Parathyroid adenoma (tissue), 2 donors: ENCODE data around the gene RBFOX1.

Source experiments
- H2AFZ ChIP-seq: fragments of 300-600 bp; sonication (generic); one replicate; pipeline ENCODE4 v1.7.0; 2017; ENCODE audit warnings: antibody characterized with exemption, mild to moderate bottlenecking
- H3K27ac ChIP-seq: fragments of 300-600 bp; sonication (generic); one replicate; pipeline ENCODE4 v1.7.0; 2017
- H3K27me3 ChIP-seq: fragments of 300-600 bp; sonication (generic); one replicate; pipeline ENCODE4 v1.7.0; 2017; ENCODE audit warnings: low read length; ENCODE audit not compliant: control insufficient read depth, insufficient read depth
- H3K36me3 ChIP-seq: fragments of 300-600 bp; sonication (generic); one replicate; pipeline ENCODE4 v1.7.0; 2017; ENCODE audit warnings: low read length; ENCODE audit not compliant: control insufficient read depth, insufficient read depth
- H3K4me1 ChIP-seq: fragments of 300-600 bp; sonication (generic); one replicate; pipeline ENCODE4 v1.7.0; 2017; ENCODE audit warnings: control low read depth
- H3K4me2 ChIP-seq: fragments of 300-600 bp; sonication (generic); one replicate; pipeline ENCODE4 v1.7.0; 2017; ENCODE audit warnings: low read length
- H3K4me3 ChIP-seq: fragments of 300-600 bp; sonication (generic); one replicate; pipeline ENCODE4 v1.7.0; 2017; ENCODE audit warnings: low read depth, low read length
- H3K79me2 ChIP-seq: fragments of 300-600 bp; sonication (generic); one replicate; pipeline ENCODE4 v1.7.0; 2017; ENCODE audit warnings: control low read depth
- H3K9ac ChIP-seq: fragments of 300-600 bp; sonication (generic); one replicate; pipeline ENCODE4 v1.7.0; 2017; ENCODE audit warnings: mild to moderate bottlenecking
- H3K9me3 ChIP-seq: fragments of 300-600 bp; sonication (generic); one replicate; pipeline ENCODE4 v1.7.0; 2017; ENCODE audit warnings: low read length; ENCODE audit not compliant: control insufficient read depth
- TF ChIP-seq, protein P1 (sequence below): fragments of 300-600 bp; sonication (generic); IDR thresholded peaks from one replicate; pipeline ENCODE4 v1.7.0; 2017; ENCODE audit warnings: antibody characterized with exemption, mild to moderate bottlenecking
- donor health status: primary hyperparathyroidism.

The RBFOX1 gene

DNA sequence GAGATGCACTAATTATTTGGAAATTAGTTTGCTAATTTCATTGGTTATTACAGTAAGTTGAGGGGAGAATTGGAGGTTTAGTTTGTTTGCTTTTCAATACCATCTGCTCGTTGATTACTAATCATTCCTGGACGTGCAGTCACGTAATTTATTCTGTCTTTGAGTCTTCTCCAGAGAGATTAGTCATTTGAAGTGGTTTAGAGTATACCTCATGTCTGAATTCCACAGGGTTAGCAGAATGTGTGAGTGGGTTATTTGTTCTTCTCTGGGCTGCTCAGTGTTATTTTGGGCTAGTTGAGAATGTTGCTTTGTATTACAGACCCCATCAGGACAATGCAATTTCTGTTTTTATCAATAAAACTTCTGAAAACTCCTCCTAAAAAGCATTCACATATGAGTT, 265.0 kb downstream of the RBFOX1 start:
- H3K9me3 ChIP-seq = no peaks in the 10 kb centered on the region
- TF ChIP-seq, protein P1, sequence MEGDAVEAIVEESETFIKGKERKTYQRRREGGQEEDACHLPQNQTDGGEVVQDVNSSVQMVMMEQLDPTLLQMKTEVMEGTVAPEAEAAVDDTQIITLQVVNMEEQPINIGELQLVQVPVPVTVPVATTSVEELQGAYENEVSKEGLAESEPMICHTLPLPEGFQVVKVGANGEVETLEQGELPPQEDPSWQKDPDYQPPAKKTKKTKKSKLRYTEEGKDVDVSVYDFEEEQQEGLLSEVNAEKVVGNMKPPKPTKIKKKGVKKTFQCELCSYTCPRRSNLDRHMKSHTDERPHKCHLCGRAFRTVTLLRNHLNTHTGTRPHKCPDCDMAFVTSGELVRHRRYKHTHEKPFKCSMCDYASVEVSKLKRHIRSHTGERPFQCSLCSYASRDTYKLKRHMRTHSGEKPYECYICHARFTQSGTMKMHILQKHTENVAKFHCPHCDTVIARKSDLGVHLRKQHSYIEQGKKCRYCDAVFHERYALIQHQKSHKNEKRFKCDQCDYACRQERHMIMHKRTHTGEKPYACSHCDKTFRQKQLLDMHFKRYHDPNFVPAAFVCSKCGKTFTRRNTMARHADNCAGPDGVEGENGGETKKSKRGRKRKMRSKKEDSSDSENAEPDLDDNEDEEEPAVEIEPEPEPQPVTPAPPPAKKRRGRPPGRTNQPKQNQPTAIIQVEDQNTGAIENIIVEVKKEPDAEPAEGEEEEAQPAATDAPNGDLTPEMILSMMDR = no peak
- H3K4me2 ChIP-seq = no peak overlapping the region
- no peaks in the 10 kb centered on the region for H3K36me3 ChIP-seq
- no peak overlapping the region for H3K9ac ChIP-seq
- H3K4me1 ChIP-seq = no peaks in the 10 kb centered on the region
- H3K27me3 ChIP-seq = no peaks in the 10 kb centered on the region
- H3K79me2 ChIP-seq = no peaks in the 10 kb centered on the region
- no peak overlapping the region for H2AFZ ChIP-seq
- H3K27ac ChIP-seq = no peak overlapping the region
- no peak overlapping the region for H3K4me3 ChIP-seq

DNA sequence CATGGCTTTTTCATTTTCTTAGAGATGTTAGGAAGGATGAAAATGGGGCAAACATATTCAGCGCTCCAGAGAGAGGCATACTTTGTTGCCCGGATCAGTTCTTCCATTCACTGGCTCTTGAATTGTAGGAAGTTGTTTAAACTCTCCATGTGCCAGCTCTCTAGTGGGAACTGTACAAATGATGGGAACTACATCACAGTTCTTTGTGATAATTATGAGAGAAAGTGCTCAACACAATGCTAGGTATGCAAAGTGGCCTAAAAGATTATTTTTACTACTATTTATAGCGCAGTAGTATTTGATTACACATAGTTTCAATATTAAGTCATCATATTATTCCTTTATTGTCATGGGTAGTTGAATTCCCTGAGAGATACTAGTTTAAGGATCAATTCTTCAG, 268.5 kb downstream of the RBFOX1 start:
- Histone ChIP-seq H3K4me2 (no peak overlapping the region), H3K27me3 (no peaks in the 10 kb centered on the region), H3K9ac (no peak overlapping the region), H3K9me3 (no peaks in the 10 kb centered on the region), H2AFZ (no peak overlapping the region), H3K27ac (no peak overlapping the region), H3K79me2 (no peaks in the 10 kb centered on the region), H3K4me3 (no peak overlapping the region), H3K36me3 (no peaks in the 10 kb centered on the region), H3K4me1 (no peaks in the 10 kb centered on the region)
- TF ChIP-seq, protein P1 = no peak

DNA sequence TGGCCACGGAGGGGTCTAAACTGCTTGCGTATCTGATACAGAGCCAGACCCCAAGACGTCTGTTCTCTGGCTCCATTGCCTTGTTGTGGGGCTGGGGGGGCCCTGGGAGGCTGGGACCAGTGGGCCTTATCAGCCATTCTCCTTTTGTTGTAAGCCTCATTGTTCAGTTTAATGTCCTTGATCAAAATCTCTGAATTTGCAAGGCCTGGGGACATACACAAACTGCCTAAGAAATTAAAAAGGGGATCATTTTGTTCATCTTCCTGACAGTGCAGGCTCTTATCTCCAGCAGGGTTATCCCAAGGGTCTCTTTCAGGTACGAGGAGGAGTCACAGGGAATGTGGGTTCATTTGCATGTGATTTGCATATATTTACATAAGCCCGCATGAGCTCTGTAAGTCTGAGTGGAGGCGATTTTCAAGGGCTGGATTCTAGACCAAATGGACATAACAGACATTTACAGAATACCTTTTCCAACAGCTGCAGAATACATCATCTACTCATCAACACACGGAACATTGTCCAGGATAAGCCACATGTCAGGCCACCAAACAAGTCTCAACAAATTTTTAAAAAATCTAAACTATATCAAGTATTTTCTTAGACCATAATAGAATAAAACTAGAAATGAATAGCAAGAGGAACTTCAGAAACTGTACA, 269.8 kb downstream of the RBFOX1 start:
- Histone ChIP-seq H3K27me3 (no peaks in the 10 kb centered on the region), H3K4me3 (no peak overlapping the region), H3K4me2 (no peak overlapping the region), H3K36me3 (no peaks in the 10 kb centered on the region), H3K9me3 (no peaks in the 10 kb centered on the region), H2AFZ (no peak overlapping the region), H3K9ac (no peak overlapping the region), H3K27ac (no peak overlapping the region), H3K4me1 (no peaks in the 10 kb centered on the region), H3K79me2 (no peaks in the 10 kb centered on the region)
- TF ChIP-seq, protein P1 = no peak

DNA sequence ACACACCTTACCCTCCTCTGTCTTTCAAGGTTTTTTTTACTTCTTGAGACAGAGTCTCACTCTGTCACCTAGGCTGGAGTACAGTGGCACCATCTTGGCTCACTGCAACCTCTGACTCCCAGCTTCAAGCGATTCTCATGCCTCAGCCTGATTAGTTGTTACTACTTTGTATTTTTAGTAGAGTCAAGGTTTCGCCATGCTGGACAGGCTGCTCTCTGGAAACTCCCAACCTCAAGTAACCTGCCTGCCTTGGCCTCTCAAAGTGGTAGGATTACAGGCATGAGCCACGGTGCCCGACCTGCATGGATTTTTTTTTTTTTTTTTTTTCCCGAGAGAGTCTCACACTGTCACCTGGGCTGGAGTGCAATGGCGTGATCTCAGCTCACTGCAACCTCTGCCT, 273.2 kb downstream of the RBFOX1 start:
- Histone ChIP-seq H2AFZ (no peak overlapping the region), H3K4me1 (no peaks in the 10 kb centered on the region), H3K27ac (no peak overlapping the region), H3K4me2 (no peak overlapping the region), H3K79me2 (no peaks in the 10 kb centered on the region), H3K4me3 (no peak overlapping the region), H3K9ac (no peak overlapping the region), H3K27me3 (no peaks in the 10 kb centered on the region), H3K36me3 (no peaks in the 10 kb centered on the region), H3K9me3 (no peaks in the 10 kb centered on the region)
- TF ChIP-seq, protein P1 = no peak

DNA sequence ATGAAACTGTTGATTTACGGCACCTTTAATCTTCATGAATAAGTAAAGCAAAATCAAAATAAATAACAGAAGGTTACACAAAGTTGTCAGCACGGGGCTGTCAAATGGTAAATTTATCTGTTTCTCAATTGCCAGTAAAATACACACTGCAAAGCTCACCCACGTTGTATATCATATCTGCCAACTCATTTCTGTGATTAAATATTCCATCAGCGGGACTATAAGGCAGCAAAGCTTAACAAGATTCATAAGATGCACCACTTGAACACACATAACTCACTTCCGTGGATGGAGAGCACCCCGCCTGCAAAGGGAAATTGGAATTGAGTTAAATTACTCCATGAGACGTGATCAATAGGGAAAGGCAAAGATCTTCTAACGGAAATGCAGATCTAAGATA, 280.0 kb downstream of the RBFOX1 start:
- Histone ChIP-seq H3K27me3 (no peaks in the 10 kb centered on the region), H3K36me3 (no peaks in the 10 kb centered on the region), H3K79me2 (no peaks in the 10 kb centered on the region), H3K4me3 (no peak overlapping the region), H3K9ac (no peak overlapping the region), H3K4me2 (no peak overlapping the region), H3K27ac (no peak overlapping the region), H3K4me1 (no peaks in the 10 kb centered on the region), H3K9me3 (no peaks in the 10 kb centered on the region), H2AFZ (no peak overlapping the region)
- TF ChIP-seq, protein P1 = no peak
